ENCODE results near the gene CHIT1. TPM values are rescaled to one million over a fixed set of nuclear protein-coding genes. Genes with fewer than 3 reads are reported as not detected.

The CHIT1 gene
- total and polyA plus RNA-seq, 9 of the 15 experiments (the other 6 are each of a cell fraction or from before 2014, with no cell fraction given): not detected

DNA sequence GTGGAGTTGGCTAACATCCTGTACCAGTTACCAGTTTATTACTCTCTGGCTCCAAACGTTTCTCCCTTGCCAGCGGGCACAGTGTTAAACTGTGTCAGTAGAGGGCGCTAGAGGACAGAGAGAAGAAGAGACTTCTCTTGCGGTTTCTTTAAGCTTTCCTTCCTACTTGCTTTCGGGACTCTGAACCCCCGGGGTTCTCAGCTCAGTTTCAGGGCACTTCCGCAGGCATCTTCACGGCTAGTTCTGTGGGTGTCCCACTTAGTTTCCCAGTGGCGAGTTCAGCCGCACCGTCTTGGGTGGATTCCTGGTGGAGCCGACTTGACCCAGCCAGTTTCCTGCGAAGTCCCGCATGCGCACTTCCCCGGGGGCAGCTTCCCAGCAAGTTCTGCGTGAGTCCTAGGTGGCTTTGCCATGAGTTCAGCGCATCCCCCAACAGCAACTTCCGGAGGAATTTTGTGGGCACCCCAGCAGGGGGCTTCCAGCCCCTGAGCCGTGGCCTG lies 37.9 kb upstream of the CHIT1 start (continued):
- TF ChIP-seq, protein P1, sequence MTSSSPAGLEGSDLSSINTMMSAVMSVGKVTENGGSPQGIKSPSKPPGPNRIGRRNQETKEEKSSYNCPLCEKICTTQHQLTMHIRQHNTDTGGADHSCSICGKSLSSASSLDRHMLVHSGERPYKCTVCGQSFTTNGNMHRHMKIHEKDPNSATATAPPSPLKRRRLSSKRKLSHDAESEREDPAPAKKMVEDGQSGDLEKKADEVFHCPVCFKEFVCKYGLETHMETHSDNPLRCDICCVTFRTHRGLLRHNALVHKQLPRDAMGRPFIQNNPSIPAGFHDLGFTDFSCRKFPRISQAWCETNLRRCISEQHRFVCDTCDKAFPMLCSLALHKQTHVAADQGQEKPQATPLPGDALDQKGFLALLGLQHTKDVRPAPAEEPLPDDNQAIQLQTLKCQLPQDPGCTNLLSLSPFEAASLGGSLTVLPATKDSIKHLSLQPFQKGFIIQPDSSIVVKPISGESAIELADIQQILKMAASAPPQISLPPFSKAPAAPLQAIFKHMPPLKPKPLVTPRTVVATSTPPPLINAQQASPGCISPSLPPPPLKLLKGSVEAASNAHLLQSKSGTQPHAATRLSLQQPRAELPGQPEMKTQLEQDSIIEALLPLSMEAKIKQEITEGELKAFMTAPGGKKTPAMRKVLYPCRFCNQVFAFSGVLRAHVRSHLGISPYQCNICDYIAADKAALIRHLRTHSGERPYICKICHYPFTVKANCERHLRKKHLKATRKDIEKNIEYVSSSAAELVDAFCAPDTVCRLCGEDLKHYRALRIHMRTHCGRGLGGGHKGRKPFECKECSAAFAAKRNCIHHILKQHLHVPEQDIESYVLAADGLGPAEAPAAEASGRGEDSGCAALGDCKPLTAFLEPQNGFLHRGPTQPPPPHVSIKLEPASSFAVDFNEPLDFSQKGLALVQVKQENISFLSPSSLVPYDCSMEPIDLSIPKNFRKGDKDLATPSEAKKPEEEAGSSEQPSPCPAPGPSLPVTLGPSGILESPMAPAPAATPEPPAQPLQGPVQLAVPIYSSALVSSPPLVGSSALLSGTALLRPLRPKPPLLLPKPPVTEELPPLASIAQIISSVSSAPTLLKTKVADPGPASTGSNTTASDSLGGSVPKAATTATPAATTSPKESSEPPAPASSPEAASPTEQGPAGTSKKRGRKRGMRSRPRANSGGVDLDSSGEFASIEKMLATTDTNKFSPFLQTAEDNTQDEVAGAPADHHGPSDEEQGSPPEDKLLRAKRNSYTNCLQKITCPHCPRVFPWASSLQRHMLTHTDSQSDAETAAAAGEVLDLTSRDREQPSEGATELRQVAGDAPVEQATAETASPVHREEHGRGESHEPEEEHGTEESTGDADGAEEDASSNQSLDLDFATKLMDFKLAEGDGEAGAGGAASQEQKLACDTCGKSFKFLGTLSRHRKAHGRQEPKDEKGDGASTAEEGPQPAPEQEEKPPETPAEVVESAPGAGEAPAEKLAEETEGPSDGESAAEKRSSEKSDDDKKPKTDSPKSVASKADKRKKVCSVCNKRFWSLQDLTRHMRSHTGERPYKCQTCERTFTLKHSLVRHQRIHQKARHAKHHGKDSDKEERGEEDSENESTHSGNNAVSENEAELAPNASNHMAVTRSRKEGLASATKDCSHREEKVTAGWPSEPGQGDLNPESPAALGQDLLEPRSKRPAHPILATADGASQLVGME (CRISPR knock-in tag; IDR thresholded peaks at IDR 0.05): no peak
- TF ChIP-seq, protein P2, sequence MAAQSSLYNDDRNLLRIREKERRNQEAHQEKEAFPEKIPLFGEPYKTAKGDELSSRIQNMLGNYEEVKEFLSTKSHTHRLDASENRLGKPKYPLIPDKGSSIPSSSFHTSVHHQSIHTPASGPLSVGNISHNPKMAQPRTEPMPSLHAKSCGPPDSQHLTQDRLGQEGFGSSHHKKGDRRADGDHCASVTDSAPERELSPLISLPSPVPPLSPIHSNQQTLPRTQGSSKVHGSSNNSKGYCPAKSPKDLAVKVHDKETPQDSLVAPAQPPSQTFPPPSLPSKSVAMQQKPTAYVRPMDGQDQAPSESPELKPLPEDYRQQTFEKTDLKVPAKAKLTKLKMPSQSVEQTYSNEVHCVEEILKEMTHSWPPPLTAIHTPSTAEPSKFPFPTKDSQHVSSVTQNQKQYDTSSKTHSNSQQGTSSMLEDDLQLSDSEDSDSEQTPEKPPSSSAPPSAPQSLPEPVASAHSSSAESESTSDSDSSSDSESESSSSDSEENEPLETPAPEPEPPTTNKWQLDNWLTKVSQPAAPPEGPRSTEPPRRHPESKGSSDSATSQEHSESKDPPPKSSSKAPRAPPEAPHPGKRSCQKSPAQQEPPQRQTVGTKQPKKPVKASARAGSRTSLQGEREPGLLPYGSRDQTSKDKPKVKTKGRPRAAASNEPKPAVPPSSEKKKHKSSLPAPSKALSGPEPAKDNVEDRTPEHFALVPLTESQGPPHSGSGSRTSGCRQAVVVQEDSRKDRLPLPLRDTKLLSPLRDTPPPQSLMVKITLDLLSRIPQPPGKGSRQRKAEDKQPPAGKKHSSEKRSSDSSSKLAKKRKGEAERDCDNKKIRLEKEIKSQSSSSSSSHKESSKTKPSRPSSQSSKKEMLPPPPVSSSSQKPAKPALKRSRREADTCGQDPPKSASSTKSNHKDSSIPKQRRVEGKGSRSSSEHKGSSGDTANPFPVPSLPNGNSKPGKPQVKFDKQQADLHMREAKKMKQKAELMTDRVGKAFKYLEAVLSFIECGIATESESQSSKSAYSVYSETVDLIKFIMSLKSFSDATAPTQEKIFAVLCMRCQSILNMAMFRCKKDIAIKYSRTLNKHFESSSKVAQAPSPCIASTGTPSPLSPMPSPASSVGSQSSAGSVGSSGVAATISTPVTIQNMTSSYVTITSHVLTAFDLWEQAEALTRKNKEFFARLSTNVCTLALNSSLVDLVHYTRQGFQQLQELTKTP (IDR thresholded peaks at IDR 0.05; ENCODE audit: low read depth in 1 of 2, partially characterized antibody in 2 of 2): peak in 1 of 2 experiments; percentile 22
- no peak for TF ChIP-seq RBM39 (optimal IDR thresholded peaks at IDR 0.05; ENCODE audit: low read depth, low read length)
- TF ChIP-seq, protein P3, sequence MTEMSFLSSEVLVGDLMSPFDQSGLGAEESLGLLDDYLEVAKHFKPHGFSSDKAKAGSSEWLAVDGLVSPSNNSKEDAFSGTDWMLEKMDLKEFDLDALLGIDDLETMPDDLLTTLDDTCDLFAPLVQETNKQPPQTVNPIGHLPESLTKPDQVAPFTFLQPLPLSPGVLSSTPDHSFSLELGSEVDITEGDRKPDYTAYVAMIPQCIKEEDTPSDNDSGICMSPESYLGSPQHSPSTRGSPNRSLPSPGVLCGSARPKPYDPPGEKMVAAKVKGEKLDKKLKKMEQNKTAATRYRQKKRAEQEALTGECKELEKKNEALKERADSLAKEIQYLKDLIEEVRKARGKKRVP (CRISPR knock-in tag; IDR thresholded peaks at IDR 0.05): no peak
- peak; percentile 84 for TF ChIP-seq SMC3 (conservative IDR thresholded peaks at IDR 0.05; ENCODE audit: insufficient read depth, low read depth, low read length)
- no peak for TF ChIP-seq ERF (CRISPR knock-in tag; IDR thresholded peaks at IDR 0.05)
